ENCODE results near the gene QARS1.

Gene QARS1

GRCh38 chr3:49053543-49053942, 51.0 kb downstream of the QARS1 start:
- no peak for DNase-seq (ENCODE audit: low spot score)

All from COLO829 (cell line).